GM10248 (cell line): ENCODE data around the gene IRX4.

Experiments
- CTCF ChIA-PET: fragments of 300-600 bp; sonication (Branson Sonifier 250); formaldehyde crosslinking; extraction: SDS; loops from one replicate; lab custom pipeline; 2021; ENCODE audit warnings: antibody characterized with exemption; lab: Yijun Ruan, JAX
- POLR2A ChIA-PET: fragments of 350-650 bp; sonication (Branson Sonifier 250); formaldehyde crosslinking; extraction: SDS; loops from one replicate; lab custom pipeline; 2020; ENCODE audit warnings: antibody characterized with exemption; lab: Yijun Ruan, JAX
- DNase-seq: peaks from one replicate; pipeline ENCODE4 v3.0.0; 2012; ENCODE audit errors: extremely low spot score
- TF ChIP-seq, protein P1 (sequence below): IDR thresholded peaks from 2 replicates; pipeline ENCODE4 v1.5.1; 2012; ENCODE audit warnings: mild to moderate bottlenecking, low read depth; ENCODE audit errors: extremely low read depth, missing control alignments, control extremely low read depth

IRX4 gene

DNA sequence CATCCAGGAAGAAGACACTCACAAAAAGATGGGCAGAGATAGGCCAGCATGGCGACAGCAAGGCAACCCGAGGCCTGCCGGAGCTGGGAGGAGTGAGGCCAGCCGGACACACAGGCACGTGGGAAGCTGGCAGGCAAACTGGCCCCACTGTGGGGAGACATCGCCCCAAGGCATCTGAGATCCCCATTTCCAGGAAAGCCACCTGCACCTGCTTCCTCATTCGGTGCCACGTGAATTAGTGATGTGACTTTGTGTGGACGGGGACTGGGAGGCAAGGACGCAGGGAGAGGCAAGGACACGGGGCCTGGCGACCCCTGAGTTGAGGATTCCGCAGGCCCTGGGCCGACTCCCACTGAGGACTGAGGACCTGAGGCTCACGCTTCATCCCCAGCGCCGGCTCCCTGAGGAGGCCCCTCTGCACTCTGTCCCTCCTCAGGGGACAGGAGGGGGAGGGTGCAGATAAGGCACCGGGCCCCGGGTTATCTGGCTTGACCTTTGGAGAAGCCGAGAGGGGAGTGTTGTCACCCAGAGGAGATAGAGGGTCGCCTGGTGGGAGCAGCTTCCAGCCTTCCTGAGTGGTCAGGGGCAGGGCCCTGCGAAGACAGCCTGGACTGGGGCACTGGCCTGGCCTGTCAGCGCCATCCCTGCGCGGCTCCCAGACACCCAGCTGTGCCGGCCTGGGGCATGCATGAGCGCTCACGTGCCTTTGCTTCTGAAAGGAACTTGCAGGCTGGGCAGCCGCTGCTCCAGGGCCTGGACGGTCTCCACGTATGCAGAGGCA, 41.8 kb downstream of the IRX4 start:
- no peak for DNase-seq
- CTCF ChIA-PET: no interaction called here
- POLR2A ChIA-PET: no interaction called here

DNA sequence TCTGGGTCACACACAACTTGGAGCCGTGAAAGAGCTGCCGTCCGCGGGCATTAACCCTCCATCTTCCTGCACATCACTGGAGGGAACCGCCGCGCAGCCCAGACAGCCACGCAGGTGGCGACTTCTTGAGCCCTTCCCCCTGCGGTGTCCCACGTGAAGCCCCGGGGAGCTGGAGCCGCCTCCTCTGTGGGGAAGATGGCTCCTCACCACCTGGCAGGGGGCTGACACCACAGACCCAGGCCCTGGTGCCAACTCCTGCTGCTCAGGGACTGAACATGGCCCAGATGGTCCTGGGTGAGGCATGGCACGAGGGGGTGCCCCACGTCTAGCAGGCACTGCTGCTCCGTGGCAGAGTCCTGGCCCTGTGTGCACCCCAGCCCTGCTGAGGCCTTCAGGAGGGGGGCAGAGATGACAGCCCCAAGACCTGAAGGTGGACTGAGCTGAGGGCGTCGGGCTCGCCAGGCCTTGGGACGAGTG, 42.6 kb downstream of the IRX4 start:
- CTCF ChIA-PET: no interaction called here
- POLR2A ChIA-PET: no interaction called here
- TF ChIP-seq, protein P1, sequence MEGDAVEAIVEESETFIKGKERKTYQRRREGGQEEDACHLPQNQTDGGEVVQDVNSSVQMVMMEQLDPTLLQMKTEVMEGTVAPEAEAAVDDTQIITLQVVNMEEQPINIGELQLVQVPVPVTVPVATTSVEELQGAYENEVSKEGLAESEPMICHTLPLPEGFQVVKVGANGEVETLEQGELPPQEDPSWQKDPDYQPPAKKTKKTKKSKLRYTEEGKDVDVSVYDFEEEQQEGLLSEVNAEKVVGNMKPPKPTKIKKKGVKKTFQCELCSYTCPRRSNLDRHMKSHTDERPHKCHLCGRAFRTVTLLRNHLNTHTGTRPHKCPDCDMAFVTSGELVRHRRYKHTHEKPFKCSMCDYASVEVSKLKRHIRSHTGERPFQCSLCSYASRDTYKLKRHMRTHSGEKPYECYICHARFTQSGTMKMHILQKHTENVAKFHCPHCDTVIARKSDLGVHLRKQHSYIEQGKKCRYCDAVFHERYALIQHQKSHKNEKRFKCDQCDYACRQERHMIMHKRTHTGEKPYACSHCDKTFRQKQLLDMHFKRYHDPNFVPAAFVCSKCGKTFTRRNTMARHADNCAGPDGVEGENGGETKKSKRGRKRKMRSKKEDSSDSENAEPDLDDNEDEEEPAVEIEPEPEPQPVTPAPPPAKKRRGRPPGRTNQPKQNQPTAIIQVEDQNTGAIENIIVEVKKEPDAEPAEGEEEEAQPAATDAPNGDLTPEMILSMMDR: no peak
- no peak for DNase-seq

More for the DNA sequence above, 41.8 kb downstream of the IRX4 start:
- TF ChIP-seq, protein P1: no peak

DNA sequence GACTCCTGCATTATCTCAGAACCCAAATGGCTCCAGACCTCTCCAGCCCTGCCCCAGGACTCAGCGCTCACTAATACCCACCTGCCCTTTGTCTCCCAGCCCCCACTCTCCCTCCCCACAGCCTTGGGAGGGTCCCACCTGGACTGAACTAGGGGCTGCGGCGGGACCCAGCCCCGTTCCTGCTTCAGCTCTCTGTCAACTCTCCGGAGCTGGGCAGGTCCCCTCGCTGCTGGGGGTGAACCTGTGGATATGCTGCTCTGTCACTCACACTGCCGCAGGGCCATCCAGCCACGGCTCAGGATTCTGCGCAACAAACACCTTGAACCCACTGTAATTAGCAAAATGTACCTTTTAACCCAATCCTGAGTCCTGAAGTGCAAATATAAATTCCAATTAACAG, 44.7 kb downstream of the IRX4 start:
- POLR2A ChIA-PET: no interaction called here
- no peak for DNase-seq
- TF ChIP-seq, protein P1: no peak
- CTCF ChIA-PET: no interaction called here

DNA sequence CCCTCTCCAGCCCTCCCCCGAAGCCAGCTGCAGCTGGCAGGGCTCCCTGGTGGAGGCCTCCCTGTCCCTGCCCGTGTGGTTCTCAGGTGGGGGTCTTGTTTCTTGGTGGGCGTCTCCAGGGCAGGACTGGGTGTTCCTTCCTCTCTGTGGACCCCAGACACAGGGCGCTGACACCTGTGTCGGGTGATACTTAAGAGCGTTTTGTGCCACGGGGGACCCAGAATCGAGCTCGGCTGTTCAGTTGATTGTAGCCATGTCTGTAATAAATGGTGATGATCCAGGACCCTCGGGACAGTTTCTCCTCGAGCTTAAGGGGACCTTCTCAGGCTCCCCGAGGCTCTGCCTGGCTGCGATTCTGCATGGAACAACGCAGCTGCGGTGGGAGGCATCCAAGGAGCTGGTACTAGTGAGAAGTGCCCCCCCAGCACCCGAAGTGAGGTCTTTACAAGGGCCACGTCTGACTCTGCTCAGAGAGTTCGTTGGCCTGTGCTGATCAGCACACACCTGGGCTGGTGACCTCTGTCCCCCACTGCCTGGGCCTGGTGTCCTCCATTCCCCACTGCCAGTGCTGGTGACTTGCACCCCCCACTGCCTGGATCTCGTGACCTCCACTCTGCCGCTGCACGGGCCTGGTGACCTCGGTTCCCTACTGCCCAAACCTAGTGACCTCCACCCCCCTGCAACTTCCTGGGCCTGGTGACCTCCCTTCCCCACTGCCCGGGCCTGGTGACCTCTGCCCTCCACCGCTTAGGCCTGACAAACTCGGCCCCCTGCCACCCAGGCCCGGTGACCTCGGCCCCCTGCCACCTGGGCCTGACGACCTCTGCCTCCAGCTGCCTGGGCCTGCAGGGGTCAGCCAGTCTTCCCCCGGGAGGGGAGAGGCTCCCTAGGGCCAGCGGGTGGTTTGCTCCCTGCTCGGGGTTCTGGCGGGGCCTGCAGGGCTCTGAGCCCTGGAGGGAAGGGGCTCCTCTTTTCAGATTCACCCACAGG, 45.5 kb downstream of the IRX4 start:
- ChIA-PET POLR2A (no interaction called here), CTCF (no interaction called here)
- TF ChIP-seq, protein P1: no peak
- no peak for DNase-seq

DNA sequence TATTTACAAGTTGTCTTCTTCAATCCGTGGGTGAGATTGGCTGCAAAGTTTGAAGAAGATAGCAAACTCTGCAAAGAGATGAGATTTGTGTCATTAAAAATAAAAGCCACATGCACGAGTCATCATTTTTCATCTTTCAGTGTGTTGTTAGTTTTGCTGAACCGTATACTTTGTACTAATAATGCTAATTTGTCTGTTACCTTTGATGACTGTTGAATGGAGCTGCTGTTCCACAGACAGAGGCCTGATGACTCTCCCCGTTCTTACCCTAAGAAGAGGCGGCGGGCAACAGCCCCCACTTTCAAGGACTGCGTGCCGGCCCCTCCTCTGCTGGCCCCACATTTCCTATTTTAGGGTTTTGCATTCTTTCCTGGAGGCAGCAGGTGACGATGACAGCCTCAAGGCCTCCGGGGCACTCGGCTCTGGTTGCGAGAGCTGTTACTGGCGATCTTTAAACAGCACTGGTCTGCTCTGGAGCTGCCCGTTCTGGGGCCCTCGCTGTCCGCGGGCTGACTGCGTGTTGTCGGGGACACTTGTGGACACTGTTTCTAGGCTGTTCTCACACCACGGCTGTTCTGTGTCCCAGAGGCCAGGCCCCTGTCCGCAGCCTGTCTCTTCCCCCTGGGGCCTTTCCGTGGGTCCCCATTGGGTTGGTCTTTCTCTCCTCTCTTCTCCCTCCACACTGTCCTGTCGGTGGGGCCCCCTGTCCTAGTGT, 46.4 kb downstream of the IRX4 start:
- DNase-seq: no peak
- ChIA-PET POLR2A (no interaction called here), CTCF (no interaction called here)
- TF ChIP-seq, protein P1: no peak

DNA sequence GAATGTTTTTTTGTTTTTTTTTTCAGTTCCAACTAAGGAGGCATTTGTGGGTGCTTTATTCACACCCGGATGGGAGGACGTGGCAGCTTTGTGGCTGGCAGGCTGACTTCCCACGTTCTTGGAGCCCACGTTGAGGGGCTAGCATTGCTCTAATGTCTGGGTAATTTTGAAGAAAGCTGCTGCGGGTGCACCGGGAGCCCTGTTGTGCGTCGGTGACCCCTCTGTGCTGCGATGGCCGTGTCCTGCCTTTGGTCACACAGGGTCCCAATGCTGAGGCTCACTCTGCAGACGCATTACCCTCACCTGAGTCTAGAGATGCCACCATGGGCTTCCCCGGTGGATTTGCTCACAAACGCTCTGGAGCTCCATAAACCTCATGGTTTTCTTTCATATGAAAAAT, 47.3 kb downstream of the IRX4 start:
- CTCF ChIA-PET: no interaction called here
- TF ChIP-seq, protein P1: no peak
- POLR2A ChIA-PET: no interaction called here
- DNase-seq: no peak
